Activated CD8-positive, alpha-beta memory T cell treated with anti-CD3 and anti-CD28 coated beads for 4 hours (primary cell): Measurements from ENCODE around the gene LRRC25.
A peak's percentile ranks its signal among the peaks of the same experiment; 100 is the strongest.

Experiments used
- DNase-seq, 2 donors: peaks; one replicate each; pipeline ENCODE4 v3.0.0-alpha.2; 2020; ENCODE audit warnings: low read depth in 2 of 2

LRRC25 gene

GRCh38 chr19:18435842-18436670 is 38.6 kb upstream of the LRRC25 start:
- DNase-seq = no peak

GRCh38 chr19:18435178-18435841 is 37.9 kb upstream of the LRRC25 start:
- DNase-seq = no peak

- DNase-seq = no peak
These were observed 37.2 kb upstream of the LRRC25 start for GRCh38 chr19:18434411-18435175.

GRCh38 chr19:18433735-18434398 is 36.4 kb upstream of the LRRC25 start:
- no peak for DNase-seq

GRCh38 chr19:18433015-18433691 is 35.7 kb upstream of the LRRC25 start:
- no peak for DNase-seq

- DNase-seq = no peak
These were observed 35.0 kb upstream of the LRRC25 start for GRCh38 chr19:18432275-18433014.

GRCh38 chr19:18431351-18432197 is 34.2 kb upstream of the LRRC25 start:
- DNase-seq = no peak

- no peak for DNase-seq
These were observed 33.2 kb upstream of the LRRC25 start for GRCh38 chr19:18430417-18431144.

GRCh38 chr19:18429717-18430416 is 32.4 kb upstream of the LRRC25 start:
- no peak for DNase-seq

- peak; percentile 63 to 69 for DNase-seq
These were observed 31.6 kb upstream of the LRRC25 start for GRCh38 chr19:18428787-18429674.

- DNase-seq = no peak
These were observed 30.9 kb upstream of the LRRC25 start for GRCh38 chr19:18428173-18428786.

GRCh38 chr19:18427743-18428113 is 30.3 kb upstream of the LRRC25 start:
- no peak for DNase-seq

- DNase-seq = no peak
These were observed 29.8 kb upstream of the LRRC25 start for GRCh38 chr19:18427080-18427742.

GRCh38 chr19:18426416-18426767 is 29.0 kb upstream of the LRRC25 start:
- DNase-seq = no peak

- no peak for DNase-seq
These were observed 28.3 kb upstream of the LRRC25 start for GRCh38 chr19:18425515-18426415.
